ENCODE measurements around the gene KCNF1.

Gene KCNF1

GRCh38 chr2:10892796-10893350 is 18.9 kb upstream of the KCNF1 start:
- no peak for TF ChIP-seq CTCF (conservative IDR thresholded peaks at IDR 0.05; ENCODE audit: low read depth, low read length)
- DNase-seq (ENCODE audit: low read depth) = no peak
- H3K4me3 ChIP-seq (ENCODE audit: low read length) = no peak overlapping the region

- no peak for DNase-seq (ENCODE audit: low read depth)
- no peak overlapping the region for H3K4me3 ChIP-seq (ENCODE audit: low read length)
- TF ChIP-seq CTCF (conservative IDR thresholded peaks at IDR 0.05; ENCODE audit: low read depth, low read length) = no peak
These were observed 17.3 kb upstream of the KCNF1 start for GRCh38 chr2:10894264-10894935.

DNA sequence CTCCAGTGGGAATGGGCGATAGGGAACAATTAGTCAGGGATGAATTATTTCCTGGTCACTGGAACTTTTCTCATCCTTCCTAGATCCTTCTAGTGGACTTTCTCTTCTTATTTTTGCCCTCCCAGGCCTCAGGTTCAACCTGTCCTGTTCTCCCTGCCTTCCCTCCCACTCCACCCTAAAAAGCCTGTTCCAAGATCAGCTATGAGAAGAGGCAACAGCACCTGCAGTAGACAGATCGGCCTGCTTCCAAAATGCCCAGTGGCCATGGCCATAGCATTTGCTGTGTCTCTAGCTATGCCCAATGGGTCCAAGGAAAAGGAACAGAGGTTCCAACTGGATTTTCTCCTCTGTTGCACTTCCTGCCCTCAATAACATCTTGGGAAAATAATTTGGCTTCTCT is 16.5 kb upstream of the KCNF1 start:
- H3K4me3 ChIP-seq (ENCODE audit: low read length) = no peak overlapping the region
- DNase-seq (ENCODE audit: low read depth) = no peak
- no peak for TF ChIP-seq CTCF (conservative IDR thresholded peaks at IDR 0.05; ENCODE audit: low read depth, low read length)

- no peak for DNase-seq (ENCODE audit: low read depth)
- no peak for TF ChIP-seq CTCF (conservative IDR thresholded peaks at IDR 0.05; ENCODE audit: low read depth, low read length)
- no peak overlapping the region for H3K4me3 ChIP-seq (ENCODE audit: low read length)
These were observed 13.8 kb upstream of the KCNF1 start for GRCh38 chr2:10897956-10898355.

DNA sequence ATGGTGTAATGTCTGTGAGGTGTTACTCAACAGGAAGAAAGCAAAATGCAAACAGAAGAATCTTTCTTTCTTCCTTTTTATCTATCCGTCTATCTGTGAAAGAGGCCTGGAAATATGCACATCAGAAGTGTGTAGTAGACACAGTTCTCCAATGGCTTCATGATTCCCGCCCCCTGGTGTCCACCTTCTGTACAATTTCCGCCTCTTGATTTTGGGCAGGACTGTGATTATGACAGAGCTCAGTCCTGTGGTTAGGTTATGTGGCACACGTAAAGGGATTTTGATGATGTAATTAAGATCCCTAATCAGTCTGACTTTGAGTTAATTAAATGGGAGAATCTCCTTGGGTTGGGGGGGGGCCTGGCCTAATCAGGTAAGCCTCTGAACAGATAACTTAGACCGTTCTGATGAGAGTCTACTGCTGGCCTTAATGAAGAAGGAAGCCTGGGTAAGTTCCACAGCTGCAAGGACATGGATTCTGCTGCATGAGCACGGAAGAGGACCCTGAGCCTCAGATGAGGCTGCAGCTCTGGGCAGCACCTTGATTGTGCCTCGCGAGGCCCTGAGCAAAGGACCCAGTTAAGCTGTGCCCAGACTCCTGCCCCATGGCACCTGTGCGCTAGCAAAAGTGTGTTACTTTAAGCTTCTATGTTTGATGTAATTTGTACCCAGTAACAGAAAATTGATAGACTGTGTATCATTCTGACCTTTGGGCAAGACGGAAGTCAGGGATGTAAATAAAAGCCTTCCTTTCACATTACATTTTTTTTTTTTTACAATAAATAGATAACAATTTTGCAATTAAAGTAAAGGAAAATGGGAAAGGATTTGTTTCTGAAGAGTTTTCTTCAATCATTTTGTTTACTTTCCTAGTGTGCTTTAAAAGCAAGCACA is 11.3 kb upstream of the KCNF1 start:
- DNase-seq (ENCODE audit: low read depth) = no peak
- TF ChIP-seq CTCF (conservative IDR thresholded peaks at IDR 0.05; ENCODE audit: low read depth, low read length) = peak; percentile 48
- no peak overlapping the region for H3K4me3 ChIP-seq (ENCODE audit: low read length)

GRCh38 chr2:10901160-10901939 is 10.4 kb upstream of the KCNF1 start:
- TF ChIP-seq CTCF (conservative IDR thresholded peaks at IDR 0.05; ENCODE audit: low read depth, low read length) = no peak
- DNase-seq (ENCODE audit: low read depth) = no peak
- H3K4me3 ChIP-seq (ENCODE audit: low read length) = no peak overlapping the region

All from retinal pigment epithelial cell (primary cell).